Thyroid gland (tissue), 4 donors: ENCODE results near the gene SLC25A1. TPM values are rescaled to one million over a fixed set of nuclear protein-coding genes. Genes with fewer than 3 reads are reported as not detected.

Experiments used
- DNase-seq, 2 donors: peaks; one replicate each; pipeline ENCODE4 v3.0.0-alpha.2; 2019
- H3K27ac ChIP-seq, 3 donors: fragments of 200-600 bp; sonication (generic); 1 replicate in 2 of 3; 2 replicates in 1 of 3; pipeline ENCODE4 v1.5.1; 2016 to 2019; ENCODE audit warnings: mild to moderate bottlenecking in 1 of 3, moderate library complexity in 1 of 3
- H3K27me3 ChIP-seq: fragments of 200-600 bp; sonication (generic); one replicate; pipeline ENCODE4 v1.5.1; 2019
- H3K36me3 ChIP-seq, 2 donors: fragments of 200-600 bp; sonication (generic); one replicate each; pipeline ENCODE4 v1.5.1; 2016 to 2019
- H3K4me1 ChIP-seq, 2 donors: fragments of 200-600 bp; sonication (generic); one replicate each; pipeline ENCODE4 v1.5.1; 2017 to 2019
- H3K4me3 ChIP-seq, 3 donors: fragments of 200-600 bp; sonication (generic); replicated peaks in 1 of 3; 1 replicate in 2 of 3; 2 replicates in 1 of 3; pipeline ENCODE4 v1.5.1; 2016; ENCODE audit warnings: mild to moderate bottlenecking in 1 of 3
- H3K9me3 ChIP-seq: fragments of 200-600 bp; sonication (generic); one replicate; pipeline ENCODE4 v1.5.1; 2017
- CTCF ChIP-seq, 6 experiments: fragments of 200-600 bp in 3 of 6; fragments of 450-650 bp in 3 of 6; sonication (generic) in 3 of 6; IDR thresholded peaks; one replicate each; pipeline ENCODE4 v1.5.1; 2016 to 2019; ENCODE audit warnings: antibody characterized with exemption in 6 of 6, mild to moderate bottlenecking in 2 of 6, inconsistent platforms in 1 of 6, moderate library complexity in 1 of 6
- POLR2A ChIP-seq, 2 donors: fragments of 450-650 bp; IDR thresholded peaks; one replicate each; pipeline ENCODE4 v1.6.1; 2017; ENCODE audit warnings: antibody characterized with exemption in 2 of 2, mild to moderate bottlenecking in 2 of 2, moderate library complexity in 1 of 2
- WGBS, 2 donors: methylation state at CpG; one replicate each; pipeline ENCODE4 v1.1.5; 2017; 5-methylcytosine and 5-hydroxymethylcytosine counted together
- intact Hi-C: fragments of 100-400 bp; cut with DNase I; formaldehyde crosslinking; loops from one replicate; pipeline ENCODE4 v1.15.1; 2023
- total RNA-seq, 4 donors: library from RNA; depleted of rRNA; stranded (reverse); fragments of >200 nt; gene quantifications; one replicate each; pipeline ENCODE4 v1.2.3, GENCODE V29; 2016

Gene SLC25A1
- total RNA-seq, 4 donors from 2014 or later: 38.7 to 79.9 (median 62.1) TPM

- Histone ChIP-seq H3K4me3 (peak overlapping the region in 1 of 3 donors; percentile 85), H3K4me1 (peaks cover 5 to 9% of the 10 kb centered on the region in 2 donors), H3K36me3 (peaks cover 39 to 42% of the 10 kb centered on the region in 2 donors), H3K27me3 (no peaks in the 10 kb centered on the region), H3K9me3 (no peaks in the 10 kb centered on the region), H3K27ac (no peak overlapping the region)
- TF ChIP-seq CTCF (IDR thresholded peaks at IDR 0.05): no peak
- no peak for TF ChIP-seq POLR2A (IDR thresholded peaks at IDR 0.05)
- DNase-seq: no peak
- 80 to 98% methylated on average over 5 of the region's 5 CpGs for WGBS, 2 donors
- intact Hi-C loops: loop anchor here (10.0 kb wide), 2 partner anchors 292 to 482 kb away; partner anchors contain the start of genes HIRA and MRPL40
Observed at GRCh38 chr22:19143212-19143611, 35.3 kb downstream of the SLC25A1 start.

GRCh38 chr22:19142394-19142793 lies 36.1 kb downstream of the SLC25A1 start:
- Histone ChIP-seq H3K9me3 (no peaks in the 10 kb centered on the region), H3K4me1 (peaks cover 5 to 9% of the 10 kb centered on the region in 2 donors), H3K27ac (no peak overlapping the region), H3K27me3 (no peaks in the 10 kb centered on the region), H3K4me3 (no peak overlapping the region), H3K36me3 (peaks cover 47 to 48% of the 10 kb centered on the region in 2 donors)
- intact Hi-C loops: loop anchor here (10.0 kb wide), 2 partner anchors 292 to 482 kb away; partner anchors contain the start of genes HIRA and MRPL40
- 93 to 100% methylated on average over 6 to 9 of the region's 9 CpGs for WGBS, 2 donors
- TF ChIP-seq CTCF (IDR thresholded peaks at IDR 0.05) (no peak), POLR2A (IDR thresholded peaks at IDR 0.05) (no peak)
- DNase-seq: no peak

GRCh38 chr22:19139974-19140373 lies 38.6 kb downstream of the SLC25A1 start:
- Histone ChIP-seq H3K4me3 (no peak overlapping the region), H3K4me1 (peaks cover 5 to 9% of the 10 kb centered on the region in 2 donors), H3K9me3 (no peaks in the 10 kb centered on the region), H3K27me3 (no peaks in the 10 kb centered on the region), H3K27ac (no peak overlapping the region), H3K36me3 (peaks cover 61 to 62% of the 10 kb centered on the region in 2 donors)
- DNase-seq: no peak
- intact Hi-C loops: loop anchor here (10.0 kb wide), 2 partner anchors 295 to 485 kb away; partner anchors contain the start of genes HIRA and MRPL40
- no peak for TF ChIP-seq CTCF (IDR thresholded peaks at IDR 0.05)
- WGBS, 2 donors: 93 to 100% methylated on average over 3 to 5 of the region's 5 CpGs

- Histone ChIP-seq H3K36me3 (peaks cover 71 to 72% of the 10 kb centered on the region in 2 donors), H3K27ac (no peak overlapping the region), H3K4me3 (no peak overlapping the region), H3K4me1 (peaks cover 5 to 9% of the 10 kb centered on the region in 2 donors), H3K27me3 (no peaks in the 10 kb centered on the region), H3K9me3 (no peaks in the 10 kb centered on the region)
- WGBS, 2 donors: 94 to 100% methylated on average over 1 to 8 of the region's 9 CpGs
- DNase-seq: no peak
- intact Hi-C loops: no loop called here
- TF ChIP-seq POLR2A (IDR thresholded peaks at IDR 0.05) (no peak), CTCF (IDR thresholded peaks at IDR 0.05) (no peak)
Observed at GRCh38 chr22:19139001-19139356, 39.6 kb downstream of the SLC25A1 start.

- Histone ChIP-seq H3K36me3 (peaks cover 75 to 77% of the 10 kb centered on the region in 2 donors), H3K27me3 (no peaks in the 10 kb centered on the region), H3K27ac (no peak overlapping the region), H3K4me1 (peaks cover 0 to 3% of the 10 kb centered on the region in 2 donors), H3K4me3 (no peak overlapping the region), H3K9me3 (no peaks in the 10 kb centered on the region)
- TF ChIP-seq CTCF (IDR thresholded peaks at IDR 0.05) (no peak), POLR2A (IDR thresholded peaks at IDR 0.05) (no peak)
- intact Hi-C loops: no loop called here
- DNase-seq: no peak
- WGBS, 2 donors: 85 to 100% methylated on average over 1 to 11 of the region's 15 CpGs
Observed at GRCh38 chr22:19138217-19139000, 40.1 kb downstream of the SLC25A1 start.
